SU-DHL-6 (cell line): Measurements from ENCODE around the gene NFKBIE.
"Not testable (repeated sequence)": the region's sequence is repeated elsewhere in the genome, so short reads cannot be mapped to it uniquely, and the experiment has no call there.

Experiments
- H2AFZ ChIP-seq: fragments of 200-600 bp; sonication (generic); 2 replicates; pipeline ENCODE4 v1.6.1; 2014; ENCODE audit warnings: low read depth, mild to moderate bottlenecking, moderate library complexity, mixed read lengths, antibody characterized with exemption, low read length; ENCODE audit not compliant: severe bottlenecking
- H3F3A ChIP-seq: fragments of 200-600 bp; shearing (Covaris generic); 2 replicates; pipeline ENCODE4 v1.6.0; 2016; ENCODE audit warnings: antibody characterized with exemption, mild to moderate bottlenecking; ENCODE audit not compliant: insufficient read depth
- H3K27ac ChIP-seq: fragments of 200-600 bp; sonication (generic); 2 replicates; pipeline ENCODE4 v1.5.1; 2016; ENCODE audit warnings: low read depth, mild to moderate bottlenecking, low read length, moderate library complexity, mixed read lengths
- H3K27me3 ChIP-seq: fragments of 200-600 bp; sonication (generic), shearing (Covaris generic); 2 replicates; pipeline ENCODE4 v1.6.0; 2014; ENCODE audit warnings: mild to moderate bottlenecking, low read length
- H3K36me3 ChIP-seq: fragments of 200-600 bp; sonication (generic); 2 replicates; pipeline ENCODE4 v1.6.1; 2014; ENCODE audit warnings: mild to moderate bottlenecking, low read length, mixed read lengths
- H3K4me2 ChIP-seq: fragments of 300-600, 200-600 bp; shearing (Covaris generic), sonication (generic); 2 replicates; pipeline ENCODE4 v1.6.0; 2014; ENCODE audit warnings: low read length, low read depth, mild to moderate bottlenecking; ENCODE audit not compliant: poor library complexity, severe bottlenecking
- H3K4me3 ChIP-seq: fragments of 200-600 bp; sonication (generic); 2 replicates; pipeline ENCODE4 v1.5.1; 2014; ENCODE audit warnings: antibody characterized with exemption, low read length, mild to moderate bottlenecking, mixed read lengths; ENCODE audit not compliant: insufficient read depth, poor library complexity, severe bottlenecking
- H3K79me2 ChIP-seq: fragments of 200-600 bp; sonication (generic); 2 replicates; pipeline ENCODE4 v1.6.1; 2014; ENCODE audit warnings: mild to moderate bottlenecking, low read length, moderate library complexity; ENCODE audit not compliant: insufficient read depth
- H3K9ac ChIP-seq: fragments of 200-600 bp; sonication (generic); 2 replicates; pipeline ENCODE4 v1.7.0; 2014; ENCODE audit warnings: mild to moderate bottlenecking, low read length
- H3K9me2 ChIP-seq: fragments of 200-600 bp; sonication (generic); replicated peaks from 2 replicates; pipeline ENCODE4 v1.6.1; 2014; ENCODE audit warnings: low read length; ENCODE audit not compliant: insufficient read depth
- H3K9me3 ChIP-seq: fragments of 200-600 bp; sonication (generic); 2 replicates; pipeline ENCODE4 v1.6.1; 2014; ENCODE audit warnings: low read length, mixed read lengths; ENCODE audit not compliant: insufficient read depth
- H4K20me1 ChIP-seq: fragments of 200-600 bp; sonication (generic); 2 replicates; pipeline ENCODE4 v1.6.1; 2014; ENCODE audit warnings: low read depth, mild to moderate bottlenecking, antibody characterized with exemption, low read length, moderate library complexity, mixed read lengths
- CTCF ChIP-seq: fragments of 200-600 bp; sonication (generic); IDR thresholded peaks from one replicate; pipeline ENCODE4 v1.5.1; 2017; ENCODE audit warnings: antibody characterized with exemption, mild to moderate bottlenecking, low read length, moderate library complexity; ENCODE audit not compliant: insufficient read depth, poor library complexity, severe bottlenecking
- EZH2phosphoT487 ChIP-seq: fragments of 200-600 bp; sonication (generic), shearing (Covaris generic); conservative IDR thresholded peaks from 2 replicates; pipeline ENCODE4 v1.6.1; 2018; ENCODE audit warnings: mild to moderate bottlenecking, antibody characterized with exemption, low read length, moderate library complexity, mixed read lengths

Gene NFKBIE

DNA sequence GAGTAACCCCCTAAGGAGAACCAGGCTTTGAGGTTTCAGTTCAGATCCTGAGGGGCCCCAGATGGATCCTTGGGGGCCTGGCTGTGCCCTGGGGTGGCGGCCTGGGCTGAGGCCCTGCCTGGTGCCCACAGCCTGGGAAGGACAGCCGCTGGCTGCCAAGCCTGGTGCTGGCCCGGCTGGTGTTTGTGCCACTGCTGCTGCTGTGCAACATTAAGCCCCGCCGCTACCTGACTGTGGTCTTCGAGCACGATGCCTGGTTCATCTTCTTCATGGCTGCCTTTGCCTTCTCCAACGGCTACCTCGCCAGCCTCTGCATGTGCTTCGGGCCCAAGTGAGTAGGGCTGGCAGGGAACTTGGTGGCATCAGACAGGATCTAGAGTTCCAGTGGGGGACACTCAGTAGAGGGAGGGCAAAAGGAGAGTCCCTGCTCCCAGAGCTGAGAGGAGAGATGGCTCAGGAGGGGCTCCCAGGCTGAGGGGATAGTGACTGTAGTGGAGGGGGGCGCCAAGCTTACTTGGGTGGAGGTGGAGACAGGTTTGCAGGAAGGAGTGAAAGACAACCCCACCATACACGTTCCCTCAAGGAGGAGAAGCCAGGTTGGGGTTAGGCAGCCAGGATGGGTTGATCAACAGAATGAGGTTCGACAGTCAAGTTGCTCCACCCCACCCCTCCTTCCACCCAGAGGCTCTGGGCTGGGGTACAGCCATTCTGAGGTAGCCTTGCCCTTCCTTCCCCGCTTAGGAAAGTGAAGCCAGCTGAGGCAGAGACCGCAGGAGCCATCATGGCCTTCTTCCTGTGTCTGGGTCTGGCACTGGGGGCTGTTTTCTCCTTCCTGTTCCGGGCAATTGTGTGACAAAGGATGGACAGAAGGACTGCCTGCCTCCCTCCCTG is 32.4 kb downstream of the NFKBIE start:
- TF ChIP-seq EZH2phosphoT487 (no peak), CTCF (no peak)
- Histone ChIP-seq H3K9me2 (no peaks in the 10 kb centered on the region), H3K9ac (no peak overlapping the region), H4K20me1 (no peaks in the 10 kb centered on the region), H2AFZ (no peak overlapping the region), H3K4me3 (no peak overlapping the region), H3K9me3 (no peaks in the 10 kb centered on the region), H3K36me3 (no peaks in the 10 kb centered on the region), H3K4me2 (no peak overlapping the region), H3K79me2 (0 out of 2 replicates have a peak, but pooled peaks cover 5% of the 10 kb centered on the region), H3K27ac (no peak overlapping the region), H3K27me3 (no peaks in the 10 kb centered on the region), H3F3A (peaks cover 4% of the 10 kb centered on the region)

DNA sequence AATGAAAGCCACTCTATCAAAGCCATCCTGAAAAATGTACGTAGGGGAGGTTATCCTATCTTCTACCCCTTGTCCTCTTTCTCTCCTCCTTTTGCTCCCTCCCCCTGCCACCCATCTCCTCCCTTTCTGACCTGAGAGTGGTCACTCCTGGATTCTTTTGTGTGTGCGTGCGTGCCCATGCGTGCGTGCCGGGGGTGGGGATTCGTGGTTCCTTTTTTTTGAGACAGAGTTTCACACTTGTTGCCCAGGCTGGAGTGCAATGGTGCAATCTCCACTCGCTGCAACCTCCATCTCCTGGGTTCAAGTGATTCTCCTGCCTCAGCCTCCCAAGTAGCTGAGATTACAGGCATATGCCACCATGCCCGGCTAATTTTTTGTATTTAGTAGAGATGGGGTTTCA is 33.9 kb downstream of the NFKBIE start:
- not testable (repeated sequence) for H3K9ac ChIP-seq, H3K4me2 ChIP-seq, H3K9me3 ChIP-seq, H2AFZ ChIP-seq, H3K27ac ChIP-seq, H3F3A ChIP-seq, H3K9me2 ChIP-seq, H4K20me1 ChIP-seq, H3K4me3 ChIP-seq, H3K36me3 ChIP-seq, H3K27me3 ChIP-seq
- H3K79me2 ChIP-seq = peaks cover 15% of the 10 kb centered on the region

GRCh38 chr6:44230034-44230675 is 35.2 kb downstream of the NFKBIE start:
- Histone ChIP-seq H3K79me2 (peaks cover 28% of the 10 kb centered on the region), H3K36me3 (no peaks in the 10 kb centered on the region), H3K9me2 (no peaks in the 10 kb centered on the region), H3F3A (no peaks in the 10 kb centered on the region), H3K27ac (no peak overlapping the region), H3K9me3 (no peaks in the 10 kb centered on the region), H2AFZ (no peak overlapping the region), H3K27me3 (no peaks in the 10 kb centered on the region), H3K9ac (no peak overlapping the region), H3K4me3 (no peak overlapping the region), H3K4me2 (no peak overlapping the region), H4K20me1 (no peaks in the 10 kb centered on the region)
- TF ChIP-seq CTCF = no peak
- no peak for TF ChIP-seq EZH2phosphoT487
